ENCODE data around the gene GSAP.
"Not testable (repeated sequence)": the region's sequence is repeated elsewhere in the genome, so short reads cannot be mapped to it uniquely, and the experiment has no call there.

GSAP gene

DNA sequence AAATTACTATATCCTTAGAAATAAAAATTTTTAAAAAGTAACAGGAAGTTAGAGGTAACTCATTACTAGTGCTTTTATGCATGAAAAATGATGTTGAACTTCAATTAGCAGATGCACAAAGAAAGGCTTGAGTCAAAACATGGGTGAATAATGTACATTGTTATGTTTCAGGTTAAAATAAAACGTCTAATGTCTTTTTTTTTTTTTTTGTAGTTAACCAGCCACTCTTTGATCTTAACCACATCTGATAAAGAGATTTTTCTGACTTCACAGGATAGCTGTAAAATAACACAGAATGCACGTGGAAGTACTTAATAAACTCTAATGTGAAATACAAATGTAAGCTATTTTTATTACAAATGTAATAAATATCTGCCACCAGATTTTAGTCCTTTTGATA is 61.7 kb downstream of the GSAP start:
- no peak for DNase-seq (ENCODE audit: low read depth)

DNA sequence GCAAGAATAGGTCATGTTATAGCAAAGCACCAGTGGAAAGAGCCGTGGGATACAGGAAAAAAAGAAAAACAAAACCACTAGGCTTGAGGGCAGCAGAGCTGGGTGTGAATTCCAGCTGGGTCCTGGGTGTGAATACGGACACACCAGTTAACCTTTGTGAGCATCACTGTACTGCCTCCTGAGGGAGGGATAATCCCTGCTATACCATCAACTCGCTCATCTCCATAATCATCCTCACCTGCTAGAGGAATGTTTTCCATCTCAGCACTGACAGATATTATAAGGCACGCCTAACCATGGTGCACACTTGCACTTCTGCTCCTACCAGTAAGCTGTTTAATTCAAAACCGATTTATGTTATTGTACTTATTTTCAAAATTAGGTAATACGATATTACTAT is 62.2 kb downstream of the GSAP start:
- no peak for DNase-seq (ENCODE audit: low read depth)

DNA sequence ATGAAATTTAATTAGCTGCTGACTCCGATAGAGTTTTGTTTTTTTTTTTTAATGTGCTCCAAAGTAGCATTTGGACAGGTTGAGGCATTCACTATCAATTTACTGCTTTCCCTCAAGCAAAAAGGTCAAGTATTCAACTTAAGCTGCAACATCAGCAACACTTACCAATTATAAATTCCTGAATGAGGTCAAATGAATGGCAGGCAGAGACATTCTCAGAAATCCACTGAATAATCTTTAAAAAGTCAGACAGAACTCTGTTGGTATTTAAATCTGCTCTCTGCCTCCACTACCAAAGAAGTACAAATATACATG is 62.8 kb downstream of the GSAP start:
- DNase-seq (ENCODE audit: low read depth), result no peak

DNA sequence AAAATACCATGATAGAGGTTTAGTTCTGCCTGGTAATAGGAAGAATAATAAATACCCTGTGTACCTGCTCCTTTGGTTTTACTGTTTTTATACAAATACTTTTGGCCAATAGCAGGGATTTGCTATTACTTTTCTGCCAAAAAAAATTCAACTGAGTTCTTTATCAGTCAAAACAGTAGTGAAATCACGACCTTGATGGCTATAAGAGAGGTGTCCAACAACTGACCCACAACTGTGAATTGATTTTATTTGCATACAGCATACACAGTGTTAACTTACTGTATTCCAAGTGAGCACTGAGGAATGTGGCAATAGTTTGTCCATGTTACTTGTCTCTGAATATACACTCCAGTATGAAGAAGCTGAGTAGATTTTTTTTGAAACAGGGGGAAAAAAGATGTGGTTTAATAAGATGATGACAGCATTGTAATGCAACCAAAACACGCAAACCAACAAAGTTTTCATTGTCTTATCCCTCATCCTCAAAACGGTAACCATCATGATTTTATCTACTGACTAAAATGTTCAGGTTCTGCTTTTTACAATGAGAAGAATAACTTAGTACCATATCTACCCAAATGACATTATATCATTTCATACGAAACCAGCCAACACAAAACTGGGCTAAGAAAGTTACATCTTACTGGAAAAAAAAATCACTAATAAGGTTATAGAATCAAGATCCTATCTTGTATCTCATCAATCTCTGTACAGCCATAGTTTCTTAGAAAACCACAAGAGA is 63.3 kb downstream of the GSAP start:
- no peak for DNase-seq (ENCODE audit: low read depth)

DNA sequence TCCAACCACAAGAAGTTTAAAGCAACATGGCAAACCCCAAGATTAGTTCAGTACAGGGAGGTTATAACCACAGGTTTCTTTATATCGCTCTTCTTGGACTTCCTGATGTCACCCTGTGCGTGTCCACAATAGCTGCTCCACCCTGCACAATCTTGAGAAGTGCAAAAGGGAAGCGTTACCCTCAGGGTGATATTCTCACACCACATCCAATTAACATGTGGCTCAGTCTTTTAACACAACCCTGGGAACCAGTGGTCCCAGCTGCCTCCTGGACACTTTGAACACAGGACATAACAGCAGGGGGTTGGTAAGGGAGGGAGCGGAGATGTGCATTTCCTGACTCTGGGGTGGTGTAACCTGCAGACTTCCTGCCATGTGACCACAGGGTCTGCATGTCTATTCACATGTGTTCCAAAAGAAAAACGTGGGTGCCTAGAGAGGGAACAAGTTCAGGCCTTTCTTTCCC is 64.6 kb downstream of the GSAP start:
- DNase-seq (ENCODE audit: low read depth), result peak; percentile 39

DNA sequence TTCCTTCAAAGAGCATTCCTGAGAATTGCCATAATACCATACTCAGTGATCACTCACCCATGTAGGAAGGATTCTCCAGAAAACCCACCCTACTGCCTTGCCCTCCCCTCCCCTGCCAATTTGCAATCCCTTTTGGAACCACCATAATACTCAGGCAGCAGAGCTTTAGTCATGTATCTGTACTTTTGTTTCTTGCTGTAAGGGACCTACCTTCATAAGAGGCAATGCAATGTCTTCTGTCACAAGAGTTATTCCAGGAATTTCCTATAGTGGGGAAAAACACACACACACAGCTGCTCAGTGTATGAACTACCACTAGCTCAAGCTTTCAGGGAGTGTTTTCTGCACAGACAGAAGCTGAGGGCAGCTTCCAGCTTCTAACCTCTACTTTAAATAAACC is 67.0 kb downstream of the GSAP start:
- no peak for DNase-seq (ENCODE audit: low read depth)

DNA sequence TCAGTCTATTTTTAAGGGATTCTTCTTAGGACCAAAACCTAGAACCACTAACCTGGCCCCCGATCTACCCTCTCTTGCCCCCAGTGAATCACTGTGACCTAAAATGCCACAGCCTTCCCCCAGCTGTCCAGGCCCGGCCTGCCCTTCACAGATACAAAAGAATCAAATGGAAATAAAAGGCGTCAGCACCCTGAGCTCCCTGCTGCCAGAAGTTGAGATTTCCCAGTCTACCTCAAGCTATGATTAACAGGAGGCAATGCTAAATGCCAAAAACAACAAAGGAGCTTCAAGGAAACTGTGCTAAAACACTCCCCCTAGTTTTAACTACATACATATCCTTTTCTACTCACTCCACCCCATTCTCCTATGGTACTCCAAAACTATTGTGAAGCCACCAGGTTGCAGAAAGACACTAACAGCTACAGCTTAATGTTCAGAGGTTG is 67.8 kb downstream of the GSAP start:
- no peak for DNase-seq (ENCODE audit: low read depth)

DNA sequence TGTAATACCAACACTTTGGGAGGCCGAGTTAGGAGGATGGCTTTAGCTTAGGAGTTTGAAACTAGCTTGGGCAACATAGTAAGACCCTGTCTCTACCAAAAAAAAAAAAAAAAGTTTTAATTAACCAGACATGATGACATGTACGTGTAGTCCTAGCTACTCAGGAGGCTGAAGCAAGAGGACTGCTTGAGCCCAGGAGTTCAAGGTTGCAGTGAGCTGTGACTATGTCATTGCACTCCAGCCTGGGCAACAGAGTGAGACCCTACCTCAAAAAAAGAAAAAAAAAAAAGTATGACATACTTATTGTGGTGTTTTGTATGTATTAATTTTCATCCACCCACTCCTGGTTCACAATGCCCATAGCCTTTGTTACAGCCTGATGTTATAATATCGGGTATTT is 69.7 kb downstream of the GSAP start:
- no peak for DNase-seq (ENCODE audit: low read depth)

DNA sequence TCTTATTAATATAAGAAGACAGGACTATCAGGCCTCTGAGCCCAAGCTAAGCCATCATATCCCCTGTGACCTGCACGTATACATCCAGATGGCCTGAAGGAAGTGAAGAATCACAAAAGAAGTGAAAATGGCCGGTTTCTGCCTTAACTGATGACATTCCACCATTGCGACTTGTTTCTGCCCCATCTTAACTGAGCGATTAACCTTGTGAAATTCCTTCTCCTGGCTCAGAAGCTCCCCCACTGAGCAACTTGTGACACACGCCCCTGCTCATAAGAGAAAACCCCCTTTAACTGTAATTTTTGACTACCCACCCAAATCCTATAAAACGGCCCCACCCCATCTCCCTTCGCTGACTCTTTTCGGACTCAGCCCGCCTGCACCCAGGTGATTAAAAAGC is 70.7 kb downstream of the GSAP start:
- not testable (repeated sequence) for DNase-seq (ENCODE audit: low read depth)

DNA sequence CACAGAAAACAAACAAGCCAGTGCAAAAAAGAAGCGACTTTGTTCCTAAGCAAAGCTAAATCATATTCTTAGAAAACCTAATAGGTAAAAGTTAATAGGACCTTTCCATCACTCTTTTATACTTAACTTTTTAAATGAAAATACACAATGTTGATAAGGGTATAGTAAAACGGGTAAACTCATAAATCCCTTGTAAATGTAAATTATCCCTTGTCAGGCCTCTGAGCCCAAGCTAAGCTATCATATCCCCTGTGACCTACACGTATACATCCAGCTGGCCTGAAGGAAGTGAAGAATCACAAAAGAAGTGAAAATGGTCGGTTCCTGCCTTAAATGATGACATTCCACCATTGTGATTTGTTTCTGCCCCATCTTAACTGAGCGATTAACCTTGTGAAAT is 76.4 kb downstream of the GSAP start:
- no peak for DNase-seq (ENCODE audit: low read depth)

DNA sequence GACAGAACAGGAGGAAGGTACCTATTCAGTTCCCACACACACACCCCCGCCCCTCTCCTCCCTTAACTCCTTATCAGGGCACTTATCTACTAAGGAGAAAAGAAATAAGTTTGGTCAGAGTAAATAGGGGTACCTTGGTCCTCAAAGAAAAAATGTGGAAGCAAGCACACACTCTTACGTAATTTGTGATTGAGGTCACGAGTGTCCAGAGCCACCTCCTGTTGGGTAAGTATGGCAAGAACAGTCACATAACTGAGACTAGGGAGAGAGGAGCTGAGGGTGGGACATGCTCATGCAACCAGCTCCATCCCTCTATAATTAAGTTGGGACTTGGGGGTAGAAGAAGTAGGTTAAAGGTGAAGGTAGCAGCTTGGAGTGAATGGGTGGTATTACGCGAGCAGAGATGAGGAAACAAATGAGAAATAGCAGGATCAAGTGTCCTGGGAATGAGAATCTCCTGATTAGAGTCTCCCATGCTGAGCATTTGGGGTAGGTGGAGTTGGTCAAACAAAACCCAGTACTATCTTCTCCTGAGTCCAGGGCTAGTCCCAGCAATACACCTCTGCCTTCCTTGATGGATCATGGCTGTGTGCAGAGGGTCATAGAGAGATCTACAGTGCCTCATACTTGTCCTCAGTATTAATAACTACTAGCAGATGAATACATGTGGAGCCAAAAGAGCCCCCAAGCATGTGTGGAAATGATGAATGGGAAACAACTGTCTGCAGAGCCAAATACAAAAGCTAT is 77.1 kb downstream of the GSAP start:
- DNase-seq (ENCODE audit: low read depth), result no peak

DNA sequence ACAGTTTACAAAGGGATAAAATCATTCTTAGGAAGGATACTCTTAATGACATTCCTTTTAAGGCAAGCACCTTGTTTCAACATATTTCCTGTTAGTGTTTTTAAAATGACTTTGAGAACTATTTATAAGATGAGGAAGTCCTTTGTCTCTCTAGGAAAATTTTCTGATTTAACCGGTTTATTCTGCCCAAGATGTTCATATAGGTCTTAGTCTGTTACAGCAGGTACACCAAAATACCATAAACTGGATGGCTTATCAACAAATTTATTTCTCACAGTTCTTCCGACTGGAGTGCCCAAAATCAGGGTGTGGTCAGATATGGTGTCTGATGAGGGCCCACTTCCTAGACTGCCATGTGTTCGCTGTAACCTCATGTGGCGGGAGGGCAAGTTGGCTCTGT is 77.9 kb downstream of the GSAP start:
- DNase-seq (ENCODE audit: low read depth), result no peak

DNA sequence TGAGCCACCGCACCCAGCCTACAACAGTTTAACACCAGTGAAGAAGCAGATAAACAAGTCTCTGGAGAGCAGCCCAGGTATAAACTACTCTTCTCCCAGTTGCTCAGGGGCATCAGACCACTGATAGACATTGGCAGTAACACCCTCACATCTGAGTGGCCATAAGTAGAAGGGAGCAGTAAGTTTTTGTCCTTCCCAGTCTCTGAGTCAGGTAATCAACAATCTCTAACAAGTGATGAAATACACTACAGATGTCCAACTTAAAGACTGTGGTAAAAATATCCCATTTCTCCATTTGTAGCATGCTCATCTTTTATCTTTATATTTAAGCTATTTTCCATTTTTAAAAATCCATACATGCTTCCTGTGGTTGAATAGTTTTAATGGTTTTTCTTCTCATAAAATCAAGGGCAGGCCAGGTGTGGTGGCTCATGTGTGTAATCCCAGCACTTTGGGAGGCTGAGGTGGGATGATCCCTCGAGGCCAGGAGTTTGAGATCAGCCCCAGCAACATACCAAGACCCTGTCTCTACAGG is 78.6 kb downstream of the GSAP start:
- DNase-seq (ENCODE audit: low read depth), result no peak

DNA sequence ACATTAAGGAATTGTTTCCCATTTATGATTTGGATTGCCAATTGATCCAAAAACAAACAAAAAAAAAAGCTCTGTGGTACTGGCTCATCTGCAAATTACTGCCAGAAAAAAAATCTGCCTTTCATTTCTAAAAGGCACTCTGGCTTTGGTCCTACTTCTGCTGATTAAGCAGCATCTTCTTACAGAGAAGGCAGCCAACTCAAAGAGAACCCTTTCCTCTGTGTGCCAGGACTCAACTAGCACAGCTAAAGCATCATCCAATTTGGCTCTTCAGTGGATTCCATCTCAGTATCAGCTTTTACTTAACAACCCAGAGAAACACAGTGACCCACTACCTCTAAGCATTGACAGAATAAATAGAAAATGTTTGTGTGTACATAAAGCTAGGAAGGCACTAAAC is 80.6 kb downstream of the GSAP start:
- no peak for DNase-seq (ENCODE audit: low read depth)

DNA sequence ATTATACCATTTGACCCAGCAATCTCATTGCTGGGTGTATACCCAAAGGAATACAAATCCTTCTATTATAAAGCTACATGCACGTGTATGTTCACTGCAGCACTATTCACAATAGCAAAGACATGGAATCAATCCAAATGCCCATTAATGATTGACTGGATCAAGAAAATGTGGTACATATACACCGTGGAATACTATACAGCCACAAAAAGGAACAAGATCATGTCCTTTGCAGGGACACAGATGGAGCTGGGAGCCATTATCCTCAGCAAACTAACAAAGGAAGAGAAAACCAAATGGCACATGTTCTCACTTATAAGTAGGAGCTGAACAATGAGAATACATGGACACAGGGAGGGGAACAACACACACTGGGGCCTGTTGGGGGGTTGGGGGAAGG is 82.1 kb downstream of the GSAP start:
- DNase-seq (ENCODE audit: low read depth), result not testable (repeated sequence)

DNA sequence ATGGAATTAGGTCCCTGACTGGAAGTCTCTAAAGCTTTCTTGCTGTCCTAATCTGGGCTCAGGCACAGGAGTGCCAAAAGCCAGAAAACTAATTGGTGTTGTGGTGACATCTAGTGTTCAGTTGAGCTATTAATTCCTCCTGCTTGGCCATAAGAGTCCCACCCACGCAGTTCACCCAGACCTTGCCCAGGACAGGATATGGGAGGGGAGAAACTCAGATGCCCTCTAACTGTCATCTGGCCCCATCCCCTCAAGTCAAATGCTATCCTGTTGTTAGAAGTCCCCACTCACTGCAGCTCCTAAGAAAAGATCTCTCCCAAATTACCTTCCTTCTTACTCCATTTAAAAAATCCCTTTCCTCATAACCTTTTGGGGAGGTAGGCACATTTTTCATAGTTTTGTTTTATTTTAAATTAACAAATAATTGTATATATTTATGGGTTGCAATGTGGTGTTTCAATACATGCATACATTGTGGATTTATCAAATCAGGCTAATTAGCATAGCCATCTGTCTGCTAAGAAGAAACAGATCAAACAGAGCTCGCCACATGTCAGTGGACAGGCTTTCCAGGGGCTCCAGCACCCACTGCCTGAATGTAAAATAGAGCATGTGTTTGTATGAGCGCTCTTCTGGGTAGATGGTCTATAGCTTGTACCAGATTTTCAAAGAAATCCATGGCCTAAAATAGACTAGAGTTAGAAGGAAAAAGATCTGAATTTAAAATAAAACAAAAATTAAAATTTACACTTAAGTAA is 84.0 kb downstream of the GSAP start:
- DNase-seq (ENCODE audit: low read depth), result peak; percentile 15

DNA sequence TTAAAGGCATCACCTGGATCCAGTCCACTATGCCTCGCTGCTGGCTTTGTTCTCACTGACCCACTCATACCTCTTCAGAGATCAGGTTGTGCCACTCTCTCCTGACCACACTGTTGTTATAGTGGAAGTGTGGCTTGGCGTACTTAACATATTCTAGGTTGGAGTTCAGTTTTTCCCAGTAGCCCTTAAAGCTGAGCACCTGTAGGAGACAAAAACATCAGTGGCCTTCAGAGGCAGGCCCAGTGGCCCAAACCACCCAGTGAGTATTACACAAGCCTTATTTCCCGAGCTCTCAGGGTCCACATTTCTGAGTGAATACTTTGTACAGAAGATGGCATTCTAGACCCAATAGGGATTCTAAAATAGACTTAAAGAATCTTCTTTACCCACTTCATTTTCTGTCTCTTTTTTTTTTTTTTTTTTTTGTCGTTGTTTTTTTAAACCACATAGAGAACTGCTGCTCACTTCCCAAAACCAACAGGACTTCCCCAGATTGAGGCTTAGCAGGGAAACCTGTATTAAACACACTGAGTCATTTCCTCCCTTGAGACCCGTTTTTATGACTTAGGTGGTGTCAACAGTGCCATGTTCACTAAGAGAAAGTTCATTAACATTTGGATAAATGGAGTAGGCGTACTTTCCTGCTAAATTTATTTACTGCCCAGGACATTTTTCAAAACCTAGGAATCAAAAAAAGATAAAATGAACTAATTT is 85.8 kb downstream of the GSAP start:
- no peak for DNase-seq (ENCODE audit: low read depth)

DNA sequence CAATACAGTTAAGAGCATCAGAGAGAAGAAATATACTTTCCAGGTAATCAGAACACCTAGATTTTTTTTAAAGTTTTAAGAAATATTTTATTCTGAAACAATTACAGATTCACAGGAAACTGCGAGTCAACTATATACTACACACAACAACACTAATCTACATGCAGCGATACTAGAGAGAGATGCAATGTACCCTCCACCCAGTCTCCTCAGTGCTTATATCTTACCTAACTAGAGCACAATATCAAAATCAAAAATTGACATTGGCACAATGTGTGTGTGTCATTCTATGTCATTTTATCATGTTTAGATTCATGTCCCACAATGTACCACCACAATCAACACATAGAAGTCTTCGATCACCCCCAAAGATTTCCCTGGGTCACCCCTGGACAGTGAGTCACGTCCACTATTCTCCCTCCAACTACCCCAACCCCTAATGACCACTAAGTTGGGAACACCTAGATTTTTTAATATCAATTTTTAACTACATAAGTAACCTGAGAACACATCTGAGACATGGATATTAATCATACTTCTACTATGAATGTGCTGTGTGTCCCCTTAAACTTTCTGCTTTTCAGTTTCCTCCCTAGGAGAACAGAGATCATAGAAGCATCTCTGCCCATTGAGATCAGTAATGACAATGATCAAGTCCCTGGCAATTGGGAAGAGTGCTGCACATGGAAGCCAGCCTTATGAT is 86.5 kb downstream of the GSAP start:
- DNase-seq (ENCODE audit: low read depth), result no peak

DNA sequence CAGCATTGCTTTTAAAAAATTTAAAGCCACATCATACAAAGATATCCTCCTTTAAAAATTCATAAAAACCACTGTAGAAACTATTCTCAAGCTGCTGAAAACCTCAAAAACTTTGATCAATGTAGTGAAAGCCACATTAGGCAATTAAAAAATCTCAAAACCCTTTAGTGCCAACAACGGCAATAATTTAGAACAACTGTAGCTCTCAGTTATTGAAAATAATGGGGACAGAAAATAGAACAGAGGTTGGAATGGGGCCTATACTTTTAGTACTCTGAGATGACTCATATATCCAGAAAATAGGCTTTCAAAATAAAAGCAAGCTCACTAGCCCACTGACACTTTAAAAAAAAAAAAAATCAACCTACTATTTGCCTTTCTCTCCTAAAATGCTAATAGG is 87.5 kb downstream of the GSAP start:
- DNase-seq (ENCODE audit: low read depth), result no peak

DNA sequence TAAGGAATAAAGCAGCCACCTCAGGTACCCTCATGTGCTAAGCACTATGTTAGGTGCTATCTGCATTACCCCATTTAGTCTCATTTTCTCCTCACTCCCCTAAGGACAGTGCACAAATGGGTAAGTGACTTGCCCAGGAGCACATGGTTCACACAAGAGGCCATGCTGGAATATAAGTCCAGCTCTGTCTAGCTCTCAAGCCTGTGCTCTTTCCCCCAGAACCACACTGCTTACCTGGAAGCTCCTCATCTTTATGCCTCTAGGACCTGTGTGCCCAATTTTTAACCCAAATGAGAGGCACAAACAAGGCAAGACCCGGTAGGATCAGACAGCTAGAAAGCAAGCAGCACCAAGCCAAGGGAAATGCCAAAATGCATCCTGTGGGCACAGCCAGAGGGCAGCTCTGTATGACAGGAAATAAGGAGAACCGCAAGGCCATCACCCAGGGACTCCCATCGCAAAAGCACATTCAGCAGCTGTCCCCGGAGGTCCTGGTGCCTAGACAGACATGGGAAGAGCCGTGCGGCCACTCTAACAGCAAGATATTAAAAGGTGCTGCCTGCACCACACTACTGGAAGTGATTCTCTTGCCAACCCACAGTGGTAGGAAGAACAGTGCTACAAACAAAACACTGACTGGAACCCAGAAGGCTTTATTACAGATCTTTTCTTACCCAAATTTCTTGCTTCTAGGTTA is 88.1 kb downstream of the GSAP start:
- DNase-seq (ENCODE audit: low read depth), result no peak
